ENCODE data around the gene ARHGEF6.

Gene ARHGEF6, protein sequence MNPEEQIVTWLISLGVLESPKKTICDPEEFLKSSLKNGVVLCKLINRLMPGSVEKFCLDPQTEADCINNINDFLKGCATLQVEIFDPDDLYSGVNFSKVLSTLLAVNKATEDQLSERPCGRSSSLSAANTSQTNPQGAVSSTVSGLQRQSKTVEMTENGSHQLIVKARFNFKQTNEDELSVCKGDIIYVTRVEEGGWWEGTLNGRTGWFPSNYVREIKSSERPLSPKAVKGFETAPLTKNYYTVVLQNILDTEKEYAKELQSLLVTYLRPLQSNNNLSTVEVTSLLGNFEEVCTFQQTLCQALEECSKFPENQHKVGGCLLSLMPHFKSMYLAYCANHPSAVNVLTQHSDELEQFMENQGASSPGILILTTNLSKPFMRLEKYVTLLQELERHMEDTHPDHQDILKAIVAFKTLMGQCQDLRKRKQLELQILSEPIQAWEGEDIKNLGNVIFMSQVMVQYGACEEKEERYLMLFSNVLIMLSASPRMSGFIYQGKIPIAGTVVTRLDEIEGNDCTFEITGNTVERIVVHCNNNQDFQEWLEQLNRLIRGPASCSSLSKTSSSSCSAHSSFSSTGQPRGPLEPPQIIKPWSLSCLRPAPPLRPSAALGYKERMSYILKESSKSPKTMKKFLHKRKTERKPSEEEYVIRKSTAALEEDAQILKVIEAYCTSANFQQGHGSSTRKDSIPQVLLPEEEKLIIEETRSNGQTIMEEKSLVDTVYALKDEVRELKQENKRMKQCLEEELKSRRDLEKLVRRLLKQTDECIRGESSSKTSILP

DNA sequence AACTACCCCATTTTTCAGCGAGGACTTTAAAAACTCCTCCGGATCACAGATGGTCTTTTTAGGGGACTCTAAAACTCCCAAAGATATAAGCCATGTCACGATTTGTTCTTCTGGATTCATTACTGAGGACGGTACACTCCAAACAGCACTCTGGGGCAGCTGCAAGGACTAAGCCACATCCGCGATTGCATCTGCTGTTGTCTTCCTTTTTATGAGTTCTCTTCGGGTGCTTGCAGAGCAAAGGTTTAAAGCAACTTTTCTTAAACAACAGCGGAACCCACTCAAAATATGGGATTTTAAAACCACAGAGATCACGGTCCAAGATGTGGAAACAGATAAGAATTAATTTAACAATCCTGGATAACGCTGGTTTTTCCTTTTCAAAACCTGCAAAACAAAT is at the start of gene ARHGEF6:
TSS of gene ARHGEF6 (minus strand) at position 170 of the 400 bp plus-strand sequence. CDS start at position 120, 50 bp downstream.
- DNase-seq (ENCODE audit: insufficient read length, low spot score) (no peak), FAIRE-seq (no peak)
- TF ChIP-seq, protein P1, sequence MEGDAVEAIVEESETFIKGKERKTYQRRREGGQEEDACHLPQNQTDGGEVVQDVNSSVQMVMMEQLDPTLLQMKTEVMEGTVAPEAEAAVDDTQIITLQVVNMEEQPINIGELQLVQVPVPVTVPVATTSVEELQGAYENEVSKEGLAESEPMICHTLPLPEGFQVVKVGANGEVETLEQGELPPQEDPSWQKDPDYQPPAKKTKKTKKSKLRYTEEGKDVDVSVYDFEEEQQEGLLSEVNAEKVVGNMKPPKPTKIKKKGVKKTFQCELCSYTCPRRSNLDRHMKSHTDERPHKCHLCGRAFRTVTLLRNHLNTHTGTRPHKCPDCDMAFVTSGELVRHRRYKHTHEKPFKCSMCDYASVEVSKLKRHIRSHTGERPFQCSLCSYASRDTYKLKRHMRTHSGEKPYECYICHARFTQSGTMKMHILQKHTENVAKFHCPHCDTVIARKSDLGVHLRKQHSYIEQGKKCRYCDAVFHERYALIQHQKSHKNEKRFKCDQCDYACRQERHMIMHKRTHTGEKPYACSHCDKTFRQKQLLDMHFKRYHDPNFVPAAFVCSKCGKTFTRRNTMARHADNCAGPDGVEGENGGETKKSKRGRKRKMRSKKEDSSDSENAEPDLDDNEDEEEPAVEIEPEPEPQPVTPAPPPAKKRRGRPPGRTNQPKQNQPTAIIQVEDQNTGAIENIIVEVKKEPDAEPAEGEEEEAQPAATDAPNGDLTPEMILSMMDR (IDR thresholded peaks at IDR 0.05; ENCODE audit: insufficient read depth, missing control alignments), result no peak

DNA sequence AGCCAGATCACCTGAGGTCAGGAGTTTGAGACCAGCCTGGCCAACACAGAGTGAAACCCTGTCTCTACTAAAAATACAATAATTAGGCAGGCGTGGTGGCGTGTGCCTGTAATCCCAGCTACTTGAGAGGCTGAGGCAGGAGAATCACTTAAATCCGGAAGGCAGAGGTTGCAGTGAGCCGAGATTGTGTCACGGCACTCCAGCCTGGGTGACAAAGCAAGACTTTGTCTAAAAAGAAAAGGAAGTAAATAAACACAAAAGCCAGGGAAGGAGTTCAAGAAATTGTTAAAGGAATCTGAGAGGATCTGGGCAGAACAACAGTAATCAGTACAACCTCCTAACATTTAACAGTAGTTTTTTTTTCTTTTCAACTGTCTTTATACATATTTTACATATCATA is 48.7 kb upstream of the ARHGEF6 start:
- TF ChIP-seq, protein P1 (IDR thresholded peaks at IDR 0.05; ENCODE audit: insufficient read depth, missing control alignments), result no peak
- no peak for FAIRE-seq
- no peak for DNase-seq (ENCODE audit: insufficient read length, low spot score)

DNA sequence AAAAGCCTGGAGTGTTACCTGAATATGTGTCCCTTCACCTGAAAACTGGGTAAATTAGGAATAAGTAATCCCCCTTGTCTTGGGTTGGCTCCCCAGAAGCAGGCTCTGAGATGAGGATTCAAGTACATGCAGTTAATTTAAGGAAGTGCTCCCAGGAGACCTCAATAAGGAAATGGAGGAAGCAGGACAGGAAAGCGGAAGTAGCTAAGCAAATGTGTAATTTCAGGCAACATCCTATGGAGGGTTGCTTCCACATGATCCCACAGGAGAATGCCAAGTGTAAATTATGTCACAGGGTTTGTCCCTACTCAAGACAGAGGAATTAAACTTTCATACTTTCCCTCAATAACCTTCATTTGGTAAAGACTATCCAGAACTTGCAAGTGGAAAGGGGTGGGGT is 48.1 kb upstream of the ARHGEF6 start:
- FAIRE-seq (no peak), DNase-seq (ENCODE audit: insufficient read length, low spot score) (no peak)
- TF ChIP-seq, protein P1 (IDR thresholded peaks at IDR 0.05; ENCODE audit: insufficient read depth, missing control alignments), result no peak

DNA sequence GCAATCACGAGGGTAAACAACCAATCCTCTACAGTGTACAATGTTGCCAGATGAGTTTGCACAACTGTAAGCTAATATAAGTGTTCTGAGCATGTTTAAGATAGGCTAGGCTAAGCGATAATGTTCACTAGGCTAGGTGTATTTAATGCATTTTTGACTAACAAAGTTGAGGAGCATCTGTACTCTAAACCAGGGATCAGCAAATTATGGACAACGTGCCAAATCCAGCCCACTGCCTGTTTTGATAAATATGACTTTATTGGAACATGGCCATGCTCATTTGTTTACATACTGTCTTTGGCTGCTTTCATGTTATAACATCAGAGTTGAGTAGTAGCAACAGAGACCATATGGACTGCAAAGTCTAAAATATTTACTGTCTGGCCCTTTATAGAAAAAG is 46.3 kb upstream of the ARHGEF6 start:
- no peak for FAIRE-seq
- TF ChIP-seq, protein P1 (IDR thresholded peaks at IDR 0.05; ENCODE audit: insufficient read depth, missing control alignments), result no peak
- no peak for DNase-seq (ENCODE audit: insufficient read length, low spot score)

DNA sequence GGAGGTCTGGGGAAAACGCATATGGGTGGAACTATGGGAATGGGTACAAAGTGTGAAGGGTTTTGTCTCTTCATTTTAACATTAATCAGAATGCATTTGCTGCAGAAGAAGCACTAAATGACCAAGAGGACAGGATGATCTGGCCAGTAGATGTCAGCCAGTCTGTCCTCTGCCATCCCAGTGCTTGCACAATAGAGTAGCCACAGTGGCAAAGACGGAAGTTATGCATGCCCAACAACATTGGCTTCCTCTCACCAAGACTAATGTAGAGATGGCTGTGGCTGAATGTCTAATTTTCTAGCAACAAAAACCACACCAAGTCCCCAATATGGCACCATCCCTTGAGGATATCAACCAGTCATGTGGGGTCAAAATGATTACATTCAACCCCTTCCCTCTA is 45.0 kb upstream of the ARHGEF6 start:
- DNase-seq (ENCODE audit: insufficient read length, low spot score) (no peak), FAIRE-seq (no peak)
- TF ChIP-seq, protein P1 (IDR thresholded peaks at IDR 0.05; ENCODE audit: insufficient read depth, missing control alignments), result no peak

DNA sequence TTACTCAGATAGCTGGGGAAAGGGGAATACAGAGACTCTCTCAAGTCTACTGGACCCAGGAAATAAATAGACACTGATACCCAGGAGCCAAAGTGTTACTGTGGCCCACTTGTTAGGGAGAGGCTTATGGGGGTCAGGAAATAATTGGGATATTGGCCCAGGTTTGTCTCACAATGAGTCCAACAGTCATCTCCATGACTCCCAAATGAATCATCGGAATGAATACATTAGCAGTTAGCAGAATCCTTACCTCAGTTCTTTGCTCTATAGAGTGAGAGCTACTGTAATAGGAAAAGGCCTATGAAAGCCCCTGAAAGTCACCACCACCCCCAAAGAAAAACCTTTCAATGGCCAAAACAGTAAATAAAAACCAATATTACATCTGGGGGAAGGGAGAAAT is 42.4 kb upstream of the ARHGEF6 start:
- DNase-seq (ENCODE audit: insufficient read length, low spot score) (no peak), FAIRE-seq (no peak)
- TF ChIP-seq, protein P1 (IDR thresholded peaks at IDR 0.05; ENCODE audit: insufficient read depth, missing control alignments), result no peak

All from D721Med (cell line).